NAMALWA (cell line): ENCODE data around the gene ECI2.
A peak's percentile ranks its signal among the peaks of the same experiment; 100 is the strongest.
"Not testable (repeated sequence)": the region's sequence is repeated elsewhere in the genome, so short reads cannot be mapped to it uniquely, and the experiment has no call there.

Experiments used
- DNase-seq: peaks from one replicate; pipeline ENCODE4 v3.0.0-alpha.2; 2015; ENCODE audit warnings: low spot score

ECI2 gene

GRCh38 chr6:4138186-4138585, 2.8 kb upstream of the ECI2 start:
- DNase-seq: no peak

GRCh38 chr6:4136354-4136831, 1.0 kb upstream of the ECI2 start:
- no peak for DNase-seq

GRCh38 chr6:4135665-4136353, 434 bp upstream of the ECI2 start:
- DNase-seq: peak; percentile 88

- peak; percentile 49 for DNase-seq
Observed at GRCh38 chr6:4133941-4134838, 1.2 kb downstream of the ECI2 start.

- no peak for DNase-seq
Observed at GRCh38 chr6:4130357-4130987, 4.9 kb downstream of the ECI2 start.

- DNase-seq: no peak
Observed at GRCh38 chr6:4129446-4129845, 5.9 kb downstream of the ECI2 start.

GRCh38 chr6:4128748-4129147, 6.6 kb downstream of the ECI2 start:
- DNase-seq: no peak

- DNase-seq: no peak
Observed at GRCh38 chr6:4128072-4128471, 7.3 kb downstream of the ECI2 start.

GRCh38 chr6:4125933-4126864, 9.2 kb downstream of the ECI2 start:
- no peak for DNase-seq

- no peak for DNase-seq
Observed at GRCh38 chr6:4125500-4125899, 9.9 kb downstream of the ECI2 start.

GRCh38 chr6:4124351-4124750, 11.0 kb downstream of the ECI2 start:
- DNase-seq: no peak

- DNase-seq: no peak
Observed at GRCh38 chr6:4115741-4116140, 19.6 kb downstream of the ECI2 start.

- DNase-seq: no peak
Observed at GRCh38 chr6:4114123-4114522, 21.3 kb downstream of the ECI2 start.

GRCh38 chr6:4113649-4114048, 21.7 kb downstream of the ECI2 start:
- DNase-seq: no peak

GRCh38 chr6:4112366-4112765, 23.0 kb downstream of the ECI2 start:
- DNase-seq: no peak

GRCh38 chr6:4109363-4109815, 26.0 kb downstream of the ECI2 start:
- not testable (repeated sequence) for DNase-seq

GRCh38 chr6:4108561-4109093, 26.7 kb downstream of the ECI2 start:
- no peak for DNase-seq

- no peak for DNase-seq
Observed at GRCh38 chr6:4107873-4108272, 27.5 kb downstream of the ECI2 start.

GRCh38 chr6:4105980-4106536, 29.3 kb downstream of the ECI2 start:
- DNase-seq: no peak

GRCh38 chr6:4103929-4104328, 31.4 kb downstream of the ECI2 start:
- no peak for DNase-seq

- DNase-seq: no peak
Observed at GRCh38 chr6:4102687-4103244, 32.6 kb downstream of the ECI2 start.
